ENCODE data around the gene FARSA.

Gene FARSA

DNA sequence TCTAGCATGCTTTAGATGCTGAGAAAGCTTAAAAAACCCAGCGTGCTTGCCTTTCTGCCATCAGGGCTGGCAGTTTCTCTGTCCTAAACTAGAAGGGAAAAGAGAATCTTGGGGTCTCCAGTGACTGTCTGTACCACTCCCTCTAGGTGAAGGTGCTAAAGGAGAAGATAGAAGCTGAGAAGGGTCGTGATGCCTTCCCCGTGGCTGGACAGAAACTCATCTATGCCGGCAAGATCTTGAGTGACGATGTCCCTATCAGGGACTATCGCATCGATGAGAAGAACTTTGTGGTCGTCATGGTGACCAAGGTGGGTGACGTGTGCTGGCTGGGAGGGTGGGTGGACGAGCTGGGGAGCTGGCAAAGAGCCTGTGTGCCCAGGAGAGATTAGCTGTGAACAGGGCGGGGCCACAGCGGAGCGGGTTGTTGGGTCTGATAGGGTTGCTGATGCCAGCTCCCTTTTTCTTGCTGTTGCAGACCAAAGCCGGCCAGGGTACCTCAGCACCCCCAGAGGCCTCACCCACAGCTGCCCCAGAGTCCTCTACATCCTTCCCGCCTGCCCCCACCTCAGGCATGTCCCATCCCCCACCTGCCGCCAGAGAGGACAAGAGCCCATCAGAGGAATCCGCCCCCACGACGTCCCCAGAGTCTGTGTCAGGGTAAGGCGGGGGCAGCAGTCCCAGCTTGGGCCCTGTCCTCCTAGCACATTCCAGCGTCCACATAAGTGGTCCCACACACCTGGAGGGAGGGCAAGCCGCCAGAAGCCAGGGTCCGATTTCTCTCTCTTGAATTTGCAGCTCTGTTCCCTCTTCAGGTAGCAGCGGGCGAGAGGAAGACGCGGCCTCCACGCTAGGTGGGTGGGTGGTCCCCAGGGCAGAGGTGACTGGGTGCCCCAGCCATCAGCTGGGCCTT lies 14.4 kb upstream of the FARSA start:
- H3K9me3 Mint-ChIP-seq = no peaks in the 10 kb centered on the region
- peaks cover 80% of the 10 kb centered on the region for H3K36me3 Mint-ChIP-seq (ENCODE audit: low read depth)
- H3K4me3 Mint-ChIP-seq = peak overlapping the region; percentile 93
- H3K27me3 Mint-ChIP-seq = no peaks in the 10 kb centered on the region
- peaks cover 49% of the 10 kb centered on the region for H3K4me1 Mint-ChIP-seq (ENCODE audit: low read depth)
- peak overlapping the region; percentile 90 for H3K27ac Mint-ChIP-seq

DNA sequence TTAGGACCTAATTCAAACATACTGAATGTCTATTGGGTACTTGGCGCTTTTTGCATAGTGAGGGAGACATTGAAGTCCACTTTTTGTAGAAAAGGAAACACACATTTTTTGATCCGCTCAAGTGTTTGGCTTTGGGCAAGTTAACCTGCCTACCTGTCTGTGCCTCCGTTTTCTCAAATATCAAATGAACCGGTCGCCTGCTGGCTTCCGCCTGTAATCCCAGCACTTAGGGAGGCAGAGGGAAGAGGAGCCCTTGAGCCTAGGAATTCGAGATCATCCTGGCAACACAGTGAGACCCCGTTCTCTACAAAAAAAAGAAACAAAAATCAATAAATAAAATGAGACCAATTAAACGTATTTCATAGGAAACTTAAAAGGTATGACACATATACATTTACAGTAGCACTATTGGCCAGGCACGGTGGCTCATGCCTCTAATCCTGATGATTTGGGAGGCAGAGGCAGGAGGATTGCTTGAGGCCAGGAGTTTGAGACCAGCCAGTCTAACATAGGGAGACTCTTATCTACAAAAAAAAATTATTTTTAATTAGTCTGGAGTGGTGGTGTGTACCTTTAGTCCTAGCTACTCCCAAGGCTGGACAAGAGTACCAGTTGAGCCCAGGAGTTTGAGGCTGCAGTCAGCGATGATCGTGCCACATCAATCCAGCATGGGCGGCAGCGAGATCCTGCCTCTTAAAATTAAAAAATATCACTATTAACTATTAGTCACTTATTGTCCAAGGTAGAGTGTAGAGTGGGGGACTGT lies 13.4 kb upstream of the FARSA start:
- no peaks in the 10 kb centered on the region for H3K9me3 Mint-ChIP-seq
- H3K36me3 Mint-ChIP-seq (ENCODE audit: low read depth) = peaks cover 86% of the 10 kb centered on the region
- H3K4me3 Mint-ChIP-seq = peak overlapping the region; percentile 93
- H3K27ac Mint-ChIP-seq = peak overlapping the region; percentile 90
- H3K4me1 Mint-ChIP-seq (ENCODE audit: low read depth) = peaks cover 59% of the 10 kb centered on the region
- no peaks in the 10 kb centered on the region for H3K27me3 Mint-ChIP-seq

DNA sequence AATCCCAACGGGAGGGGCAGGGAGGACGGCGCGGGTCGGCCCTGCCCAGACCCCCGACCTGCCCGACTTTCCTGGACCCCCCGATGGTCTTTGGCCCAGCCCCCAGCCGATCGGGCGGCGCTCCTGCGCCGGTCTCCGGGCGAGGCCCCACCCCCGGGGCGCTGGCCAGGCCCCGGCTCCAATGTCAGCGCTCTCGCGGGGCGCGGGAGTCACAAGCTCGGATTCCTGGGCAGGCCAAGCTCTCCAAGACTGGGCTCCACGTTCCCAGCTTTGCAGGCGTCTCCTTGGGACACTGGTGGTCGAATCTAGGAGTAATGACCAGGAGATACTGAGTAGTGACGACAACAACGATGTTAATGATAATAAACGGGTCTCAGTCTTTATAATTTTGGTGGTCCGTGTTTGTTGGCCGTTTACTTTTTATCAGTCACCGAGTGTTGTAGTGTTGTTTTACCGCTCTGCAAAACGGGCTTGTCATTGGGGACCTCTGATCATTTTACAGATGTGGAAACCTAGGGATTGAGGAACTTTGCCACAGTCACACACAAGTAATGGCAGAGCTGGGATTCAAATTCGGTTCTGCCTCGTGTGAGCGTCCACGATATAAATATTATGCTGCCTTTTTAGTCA lies 12.7 kb upstream of the FARSA start:
- H3K27ac Mint-ChIP-seq = peak overlapping the region; percentile 90
- H3K27me3 Mint-ChIP-seq = no peaks in the 10 kb centered on the region
- H3K4me3 Mint-ChIP-seq = peak overlapping the region; percentile 93
- no peaks in the 10 kb centered on the region for H3K9me3 Mint-ChIP-seq
- H3K36me3 Mint-ChIP-seq (ENCODE audit: low read depth) = peaks cover 86% of the 10 kb centered on the region
- H3K4me1 Mint-ChIP-seq (ENCODE audit: low read depth) = peaks cover 65% of the 10 kb centered on the region

DNA sequence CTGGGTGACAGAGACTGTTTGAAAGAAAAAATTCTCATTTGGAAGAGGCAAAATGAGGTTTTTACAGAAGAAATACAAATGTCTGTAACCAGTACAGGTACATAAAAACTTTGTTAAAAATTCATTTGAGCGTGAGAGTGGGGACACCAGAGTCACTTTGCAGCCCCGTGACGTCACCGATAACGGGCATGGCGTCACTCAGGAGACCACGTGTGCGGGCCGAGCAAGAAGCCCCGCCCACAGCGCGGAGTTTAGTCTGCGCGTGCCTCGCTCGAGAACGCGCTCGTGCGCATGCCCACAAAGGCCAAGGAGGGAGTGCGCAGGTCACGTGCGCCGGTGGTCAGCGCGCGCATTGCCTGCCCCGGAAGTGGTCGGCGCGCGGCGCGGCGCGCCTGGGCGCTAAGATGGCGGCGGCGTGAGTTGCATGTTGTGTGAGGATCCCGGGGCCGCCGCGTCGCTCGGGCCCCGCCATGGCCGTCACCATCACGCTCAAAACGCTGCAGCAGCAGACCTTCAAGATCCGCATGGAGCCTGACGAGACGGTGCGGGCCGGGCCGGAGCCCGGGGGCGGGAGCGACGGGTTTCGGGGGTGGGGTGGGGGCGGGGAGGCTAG lies 12.1 kb upstream of the FARSA start, which contains the start of gene RAD23A:
Gene RAD23A (plus strand): TSS at position 384 of the 613 bp plus-strand sequence. CDS start 87 bp downstream, at position 471.
- H3K36me3 Mint-ChIP-seq (ENCODE audit: low read depth) = peaks cover 86% of the 10 kb centered on the region

DNA sequence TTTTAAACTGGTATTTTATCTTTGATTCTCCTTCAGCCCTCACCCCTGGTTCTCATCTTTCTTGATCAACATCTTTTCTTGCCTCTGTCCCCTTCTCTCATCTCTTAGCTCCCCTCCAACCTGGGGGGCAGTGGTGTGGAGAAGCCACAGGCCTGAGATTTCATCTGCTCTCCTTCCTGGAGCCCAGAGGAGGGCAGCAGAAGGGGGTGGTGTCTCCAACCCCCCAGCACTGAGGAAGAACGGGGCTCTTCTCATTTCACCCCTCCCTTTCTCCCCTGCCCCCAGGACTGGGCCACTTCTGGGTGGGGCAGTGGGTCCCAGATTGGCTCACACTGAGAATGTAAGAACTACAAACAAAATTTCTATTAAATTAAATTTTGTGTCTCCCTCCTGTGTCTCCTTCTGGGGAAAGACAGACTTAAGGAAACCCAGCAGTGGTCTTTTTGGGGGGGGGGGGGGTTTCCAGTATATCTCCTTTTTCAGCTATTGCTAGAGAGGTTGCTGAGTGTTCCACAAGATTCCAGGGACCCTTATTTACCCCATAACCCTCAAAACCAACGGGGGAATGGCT lies 10.7 kb upstream of the FARSA start:
- peak overlapping the region; percentile 93 for H3K4me3 Mint-ChIP-seq
- peak overlapping the region; percentile 88 for H3K27ac Mint-ChIP-seq
- peaks cover 82% of the 10 kb centered on the region for H3K4me1 Mint-ChIP-seq (ENCODE audit: low read depth)
- peaks cover 86% of the 10 kb centered on the region for H3K36me3 Mint-ChIP-seq (ENCODE audit: low read depth)
- no peaks in the 10 kb centered on the region for H3K27me3 Mint-ChIP-seq
- no peaks in the 10 kb centered on the region for H3K9me3 Mint-ChIP-seq

More for the DNA sequence above, 12.1 kb upstream of the FARSA start, which contains the start of gene RAD23A:
- Mint-ChIP-seq H3K9me3 (no peaks in the 10 kb centered on the region), H3K27me3 (no peaks in the 10 kb centered on the region), H3K27ac (peak within 1 kb of the TSS; percentile 90), H3K4me1 (ENCODE audit: low read depth) (peaks cover 68% of the 10 kb centered on the region), H3K4me3 (peak within 1 kb of the TSS; percentile 93)

DNA sequence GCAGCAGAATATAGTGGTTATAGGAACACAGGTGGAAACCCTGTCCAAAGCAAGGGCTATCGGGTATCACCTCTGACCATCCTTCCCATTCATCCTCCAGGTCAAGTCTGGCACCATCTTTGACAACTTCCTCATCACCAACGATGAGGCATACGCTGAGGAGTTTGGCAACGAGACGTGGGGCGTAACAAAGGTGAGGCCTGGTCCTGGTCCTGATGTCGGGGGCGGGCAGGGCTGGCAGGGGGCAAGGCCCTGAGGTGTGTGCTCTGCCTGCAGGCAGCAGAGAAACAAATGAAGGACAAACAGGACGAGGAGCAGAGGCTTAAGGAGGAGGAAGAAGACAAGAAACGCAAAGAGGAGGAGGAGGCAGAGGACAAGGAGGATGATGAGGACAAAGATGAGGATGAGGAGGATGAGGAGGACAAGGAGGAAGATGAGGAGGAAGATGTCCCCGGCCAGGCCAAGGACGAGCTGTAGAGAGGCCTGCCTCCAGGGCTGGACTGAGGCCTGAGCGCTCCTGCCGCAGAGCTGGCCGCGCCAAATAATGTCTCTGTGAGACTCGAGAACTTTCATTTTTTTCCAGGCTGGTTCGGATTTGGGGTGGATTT lies 10.0 kb upstream of the FARSA start:
- H3K27me3 Mint-ChIP-seq = no peaks in the 10 kb centered on the region
- no peaks in the 10 kb centered on the region for H3K9me3 Mint-ChIP-seq
- peaks cover 91% of the 10 kb centered on the region for H3K36me3 Mint-ChIP-seq (ENCODE audit: low read depth)
- peaks cover 86% of the 10 kb centered on the region for H3K4me1 Mint-ChIP-seq (ENCODE audit: low read depth)
- peak overlapping the region; percentile 65 for H3K27ac Mint-ChIP-seq
- H3K4me3 Mint-ChIP-seq = peak overlapping the region; percentile 51

DNA sequence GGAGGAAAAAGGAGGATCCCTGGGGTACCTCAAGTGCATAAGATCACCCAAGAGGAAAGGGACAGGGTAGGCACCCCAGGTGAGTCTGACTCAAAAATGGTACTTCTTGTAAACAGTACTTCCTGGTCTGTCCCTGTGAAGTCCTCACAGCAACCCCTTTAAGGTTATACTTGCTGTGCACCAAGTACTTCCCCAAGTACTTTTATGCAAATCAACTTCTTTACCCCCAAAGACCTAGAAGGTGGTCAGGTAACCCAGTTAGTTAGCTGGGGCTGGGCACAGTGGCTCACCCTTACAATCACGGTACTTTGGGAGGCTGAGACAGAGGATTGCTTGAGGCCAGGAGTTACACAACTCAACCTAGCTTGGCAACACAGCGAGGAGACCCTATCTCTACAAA lies 7.4 kb upstream of the FARSA start:
- Mint-ChIP-seq H3K27me3 (no peaks in the 10 kb centered on the region), H3K9me3 (no peaks in the 10 kb centered on the region), H3K36me3 (ENCODE audit: low read depth) (peaks cover 75% of the 10 kb centered on the region), H3K27ac (peak overlapping the region; percentile 97), H3K4me1 (ENCODE audit: low read depth) (peaks cover 88% of the 10 kb centered on the region), H3K4me3 (peak overlapping the region; percentile 99)

DNA sequence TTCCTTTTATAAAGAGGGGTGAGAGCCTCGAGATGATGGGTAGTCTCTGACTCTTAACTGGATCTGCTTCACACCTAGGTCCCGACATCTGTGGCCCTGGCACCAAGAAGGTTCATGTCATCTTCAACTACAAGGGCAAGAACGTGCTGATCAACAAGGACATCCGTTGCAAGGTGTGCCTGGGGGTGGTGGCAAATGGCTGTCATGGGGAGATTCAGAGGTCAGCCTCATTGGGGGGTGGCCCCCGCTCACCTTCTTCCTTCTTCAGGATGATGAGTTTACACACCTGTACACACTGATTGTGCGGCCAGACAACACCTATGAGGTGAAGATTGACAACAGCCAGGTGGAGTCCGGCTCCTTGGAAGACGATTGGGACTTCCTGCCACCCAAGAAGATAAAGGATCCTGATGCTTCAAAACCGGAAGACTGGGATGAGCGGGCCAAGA lies 6.5 kb upstream of the FARSA start:
- Mint-ChIP-seq H3K27ac (peak overlapping the region; percentile 97), H3K36me3 (ENCODE audit: low read depth) (peaks cover 68% of the 10 kb centered on the region), H3K4me3 (peak overlapping the region; percentile 99), H3K4me1 (ENCODE audit: low read depth) (peaks cover 82% of the 10 kb centered on the region), H3K27me3 (no peaks in the 10 kb centered on the region), H3K9me3 (no peaks in the 10 kb centered on the region)

DNA sequence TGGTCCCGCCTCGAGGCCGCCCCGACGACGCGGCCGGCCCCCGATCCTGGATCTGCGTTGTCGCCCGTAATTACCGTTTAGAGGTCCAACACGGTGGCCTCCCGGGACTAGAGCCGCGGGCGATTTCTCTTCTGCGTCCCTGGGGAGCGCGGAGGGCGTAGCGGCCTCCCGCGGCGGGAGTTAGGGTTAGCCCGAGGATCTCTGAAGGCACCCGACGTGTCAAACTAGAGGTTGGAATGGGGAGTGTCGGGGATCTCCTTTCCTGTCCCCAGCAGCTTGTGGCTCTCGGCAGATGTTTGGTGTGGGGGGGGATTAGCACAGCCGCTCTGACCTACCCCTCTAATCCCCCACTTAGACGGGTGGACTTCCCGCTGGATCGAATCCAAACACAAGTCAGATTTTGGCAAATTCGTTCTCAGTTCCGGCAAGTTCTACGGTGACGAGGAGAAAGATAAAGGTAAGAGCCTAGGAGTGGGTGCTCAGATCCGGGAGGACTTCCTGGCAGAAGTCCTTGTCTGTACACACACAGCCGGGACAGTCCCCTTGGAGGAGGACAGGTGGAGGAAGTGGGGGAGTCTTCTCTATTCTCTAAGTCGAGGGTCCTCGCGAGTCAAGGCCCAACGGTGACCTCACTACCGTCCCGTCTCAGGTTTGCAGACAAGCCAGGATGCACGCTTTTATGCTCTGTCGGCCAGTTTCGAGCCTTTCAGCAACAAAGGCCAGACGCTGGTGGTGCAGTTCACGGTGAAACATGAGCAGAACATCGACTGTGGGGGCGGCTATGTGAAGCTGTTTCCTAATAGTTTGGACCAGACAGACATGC lies 5.5 kb upstream of the FARSA start:
- Mint-ChIP-seq H3K9me3 (no peaks in the 10 kb centered on the region), H3K4me3 (peak overlapping the region; percentile 99), H3K4me1 (ENCODE audit: low read depth) (peaks cover 75% of the 10 kb centered on the region), H3K27ac (peak overlapping the region; percentile 97), H3K27me3 (no peaks in the 10 kb centered on the region), H3K36me3 (ENCODE audit: low read depth) (peaks cover 58% of the 10 kb centered on the region)

DNA sequence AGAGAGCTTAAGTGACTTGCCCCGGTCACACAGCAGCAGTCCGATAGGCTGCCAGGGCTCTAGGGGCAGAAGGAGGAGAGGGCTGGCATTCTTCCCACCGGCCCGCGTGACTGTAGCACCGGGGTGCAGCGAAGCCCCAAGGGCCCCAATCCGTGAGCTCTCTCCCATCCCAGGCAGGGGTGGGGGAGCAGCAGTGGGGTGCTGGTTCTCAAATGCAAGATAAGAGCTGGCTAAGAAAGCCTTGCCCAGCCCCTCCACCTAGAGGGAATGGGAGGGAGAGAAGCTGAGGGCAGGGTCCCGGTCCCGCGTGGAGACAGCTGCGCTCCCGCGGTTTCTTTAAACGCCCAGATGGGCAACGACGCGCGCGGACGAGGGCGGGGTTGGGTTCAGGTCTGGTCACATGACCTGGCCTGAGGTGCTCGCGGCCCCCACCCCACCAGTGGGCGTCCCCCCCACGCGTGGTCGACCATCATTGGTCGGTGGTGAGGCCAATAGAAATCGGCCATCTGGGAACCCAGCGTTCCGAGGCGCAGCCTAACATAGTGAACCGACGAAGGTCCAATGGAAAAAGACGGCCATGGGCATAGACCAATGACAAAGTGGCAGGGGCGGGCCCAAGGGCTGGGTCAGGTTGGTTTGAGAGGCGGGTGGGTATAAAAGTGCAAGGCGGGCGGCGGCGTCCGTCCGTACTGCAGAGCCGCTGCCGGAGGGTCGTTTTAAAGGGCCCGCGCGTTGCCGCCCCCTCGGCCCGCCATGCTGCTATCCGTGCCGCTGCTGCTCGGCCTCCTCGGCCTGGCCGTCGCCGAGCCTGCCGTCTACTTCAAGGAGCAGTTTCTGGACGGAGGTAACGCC lies 4.6 kb upstream of the FARSA start, which contains the start of gene CALR:
Gene CALR (plus strand): TSS at position 683 of the 852 bp plus-strand sequence. CDS start 71 bp downstream, at position 754.
- H3K4me3 Mint-ChIP-seq = peak within 1 kb of the TSS; percentile 99
- H3K27me3 Mint-ChIP-seq = no peaks in the 10 kb centered on the region
- H3K4me1 Mint-ChIP-seq (ENCODE audit: low read depth) = peaks cover 73% of the 10 kb centered on the region
- peak within 1 kb of the TSS; percentile 97 for H3K27ac Mint-ChIP-seq
- peaks cover 51% of the 10 kb centered on the region for H3K36me3 Mint-ChIP-seq (ENCODE audit: low read depth)
- no peaks in the 10 kb centered on the region for H3K9me3 Mint-ChIP-seq

DNA sequence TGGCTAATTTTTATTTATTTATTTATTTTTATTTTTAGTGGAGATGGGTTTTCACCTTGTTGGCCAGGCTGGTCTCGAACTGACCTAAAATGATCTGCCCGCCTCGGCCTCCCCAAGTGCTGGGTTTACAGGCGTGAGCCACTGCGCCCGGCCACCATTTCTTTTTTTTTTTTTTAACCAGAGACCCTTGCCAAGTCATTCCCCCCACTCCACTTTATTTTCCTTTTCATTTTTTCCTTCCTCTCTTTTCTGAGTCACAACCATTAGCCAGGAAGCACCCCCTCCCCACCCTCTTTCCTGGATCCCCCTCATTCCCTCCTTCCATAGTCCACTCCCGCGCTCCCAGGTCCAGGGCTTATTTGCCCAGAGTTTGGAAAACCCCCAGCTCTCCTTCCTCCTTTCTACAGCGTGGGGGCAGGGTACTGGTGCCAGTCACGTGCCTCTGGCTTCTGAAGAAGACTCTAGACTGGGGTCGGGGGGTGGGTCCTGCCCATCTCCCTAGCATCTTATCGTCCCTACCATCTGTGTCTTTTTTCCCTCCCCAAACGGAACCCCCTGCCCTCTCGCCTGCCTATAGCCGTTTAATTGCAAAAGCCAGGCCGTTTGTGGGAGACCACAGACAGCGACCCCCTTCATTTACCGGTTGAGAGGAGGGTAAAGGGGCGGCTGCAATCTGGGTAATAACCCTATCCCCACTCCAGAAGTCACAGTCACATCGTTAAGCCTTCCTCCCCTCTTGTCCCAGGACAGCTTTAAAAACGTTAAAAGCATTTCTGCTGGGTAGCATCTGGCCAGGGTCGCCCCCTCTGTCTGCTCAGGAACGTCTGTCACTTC lies 3.8 kb upstream of the FARSA start:
- peaks cover 73% of the 10 kb centered on the region for H3K4me1 Mint-ChIP-seq (ENCODE audit: low read depth)
- no peaks in the 10 kb centered on the region for H3K27me3 Mint-ChIP-seq
- peak overlapping the region; percentile 97 for H3K27ac Mint-ChIP-seq
- H3K9me3 Mint-ChIP-seq = no peaks in the 10 kb centered on the region
- peak overlapping the region; percentile 99 for H3K4me3 Mint-ChIP-seq
- H3K36me3 Mint-ChIP-seq (ENCODE audit: low read depth) = peaks cover 51% of the 10 kb centered on the region

DNA sequence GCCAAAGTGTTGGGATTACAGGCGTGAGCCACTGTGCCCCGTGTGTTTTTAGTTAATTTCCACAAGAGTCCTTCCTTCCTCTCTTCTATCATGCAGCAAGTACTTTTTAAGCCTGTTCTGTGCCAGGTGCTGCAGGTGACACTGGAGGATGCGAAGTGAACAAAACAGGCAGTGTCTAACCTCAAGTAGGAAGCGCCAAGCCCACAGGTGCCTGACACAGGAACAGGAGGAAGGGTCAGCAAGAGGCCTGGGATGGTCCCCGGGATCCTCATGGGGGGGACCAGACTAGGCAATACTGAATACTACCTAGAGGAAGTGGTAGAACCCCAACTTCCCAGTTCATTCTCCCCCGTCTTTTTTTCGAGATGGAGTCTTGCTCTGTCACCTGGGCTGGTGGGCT lies 3.1 kb upstream of the FARSA start:
- Mint-ChIP-seq H3K4me1 (ENCODE audit: low read depth) (peaks cover 71% of the 10 kb centered on the region), H3K27me3 (no peaks in the 10 kb centered on the region), H3K9me3 (no peaks in the 10 kb centered on the region), H3K4me3 (no peak overlapping the region), H3K36me3 (ENCODE audit: low read depth) (peaks cover 49% of the 10 kb centered on the region), H3K27ac (no peak overlapping the region)

Measured in stimulated activated naive CD8-positive, alpha-beta T cell treated with anti-CD3 and anti-CD28 coated beads, Interleukin-15, Interleukin-2, amounts not matched to agents 100 ng/mL and 50 ng/mL, for 24 hours (primary cell).